Measurements from ENCODE around the gene CEP135. TPM values are rescaled to one million over a fixed set of nuclear protein-coding genes. Genes with fewer than 3 reads are reported as not detected.
"Not testable (repeated sequence)": the region's sequence is repeated elsewhere in the genome, so short reads cannot be mapped to it uniquely, and the experiment has no call there.

The CEP135 gene
- total RNA-seq, 2 experiments from 2014 or later, result 18.6 to 19.4 TPM

GRCh38 chr4:55926610-55927009, 22.1 kb upstream of the CEP135 start:
- DNase-seq, result no peak
- H3K27me3 Mint-ChIP-seq (ENCODE audit: low read depth), result no peaks in the 10 kb centered on the region
- no peaks in the 10 kb centered on the region for H3K4me1 Mint-ChIP-seq (ENCODE audit: low read depth)
- H3K9me3 Mint-ChIP-seq, result no peaks in the 10 kb centered on the region
- H3K4me3 Mint-ChIP-seq, result no peak overlapping the region
- CTCF ChIA-PET, result interaction anchor here (1.0 kb wide), 1 partner anchor 24 kb away, joined by 5 read pairs; no protein-coding TSS in a partner anchor
- no peaks in the 10 kb centered on the region for H3K36me3 Mint-ChIP-seq (ENCODE audit: low read depth)
- intact Hi-C loops (cut with micrococcal nuclease), result no loop called here
- H3K27ac Mint-ChIP-seq, result no peak overlapping the region

DNA sequence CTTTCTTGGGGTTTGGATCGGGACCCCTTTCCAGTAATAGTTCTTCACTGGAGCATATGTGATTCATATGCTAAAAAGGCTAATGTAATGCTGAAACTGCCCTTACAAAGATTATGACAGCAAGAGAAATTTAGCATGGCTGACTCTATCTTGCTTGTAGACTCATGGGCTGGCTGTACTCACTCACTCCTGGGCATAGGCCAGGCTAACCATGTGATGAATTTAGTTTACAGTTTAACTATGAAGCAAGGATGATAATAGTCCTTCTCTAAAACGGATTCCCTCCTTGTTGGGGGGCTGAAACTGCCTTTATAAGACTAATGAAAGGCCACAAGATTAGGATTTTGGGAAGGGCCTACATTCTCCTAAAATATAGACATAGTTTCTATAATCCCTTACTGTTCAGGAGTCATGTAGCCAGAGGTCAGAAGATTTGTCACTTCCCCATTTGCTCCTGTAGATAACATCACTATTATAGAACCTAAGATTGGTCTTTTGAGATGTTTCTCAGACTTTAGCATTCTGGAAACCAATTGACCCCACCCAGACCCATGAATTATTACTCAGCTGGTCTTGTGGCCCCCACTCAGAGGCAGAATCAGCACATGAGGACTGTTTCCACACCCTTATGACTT, 20.8 kb upstream of the CEP135 start:
- H3K36me3 Mint-ChIP-seq (ENCODE audit: low read depth), result no peaks in the 10 kb centered on the region
- CTCF ChIA-PET, result no interaction called here
- H3K4me1 Mint-ChIP-seq (ENCODE audit: low read depth), result no peaks in the 10 kb centered on the region
- no peak for DNase-seq
- no peak overlapping the region for H3K4me3 Mint-ChIP-seq
- no peaks in the 10 kb centered on the region for H3K27me3 Mint-ChIP-seq (ENCODE audit: low read depth)
- intact Hi-C loops (cut with micrococcal nuclease), result no loop called here
- H3K27ac Mint-ChIP-seq, result no peak overlapping the region
- H3K9me3 Mint-ChIP-seq, result peaks cover 5% of the 10 kb centered on the region

DNA sequence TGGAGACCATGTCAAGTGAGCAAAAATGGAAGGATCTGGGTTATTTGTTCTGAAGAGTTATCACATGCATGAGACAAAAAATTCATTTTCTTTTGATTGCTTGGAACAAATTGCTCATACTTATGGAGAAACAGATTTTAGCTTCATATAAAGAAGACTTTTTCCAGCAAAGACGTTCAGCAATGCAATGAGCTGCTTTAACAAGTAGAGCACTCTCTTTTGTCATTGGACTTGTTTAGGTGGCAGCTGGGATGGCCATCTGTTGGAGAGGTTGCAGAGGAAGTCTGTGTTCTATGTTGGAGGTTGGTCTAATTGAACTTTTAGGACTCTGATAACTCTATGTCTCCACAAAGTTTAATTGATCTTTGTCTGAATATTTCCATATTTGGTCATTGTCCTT, 19.9 kb upstream of the CEP135 start:
- DNase-seq, result no peak
- Mint-ChIP-seq H3K4me3 (no peak overlapping the region), H3K36me3 (ENCODE audit: low read depth) (no peaks in the 10 kb centered on the region), H3K4me1 (ENCODE audit: low read depth) (no peaks in the 10 kb centered on the region), H3K27me3 (ENCODE audit: low read depth) (no peaks in the 10 kb centered on the region), H3K9me3 (peaks cover 9% of the 10 kb centered on the region), H3K27ac (no peak overlapping the region)
- intact Hi-C loops (cut with micrococcal nuclease), result no loop called here
- CTCF ChIA-PET, result interaction anchor here (0.6 kb wide), 1 partner anchor 269 kb away, joined by 3 read pairs; no protein-coding TSS in a partner anchor

- peaks cover 22% of the 10 kb centered on the region for H3K9me3 Mint-ChIP-seq
- H3K36me3 Mint-ChIP-seq (ENCODE audit: low read depth), result no peaks in the 10 kb centered on the region
- H3K4me3 Mint-ChIP-seq, result no peak overlapping the region
- H3K4me1 Mint-ChIP-seq (ENCODE audit: low read depth), result no peaks in the 10 kb centered on the region
- CTCF ChIA-PET, result interaction anchor here (0.6 kb wide), 1 partner anchor 9 kb away, joined by 3 read pairs; no protein-coding TSS in a partner anchor
- intact Hi-C loops (cut with micrococcal nuclease), result no loop called here
- DNase-seq, result no peak
- H3K27me3 Mint-ChIP-seq (ENCODE audit: low read depth), result no peaks in the 10 kb centered on the region
- H3K27ac Mint-ChIP-seq, result no peak overlapping the region
Observed at GRCh38 chr4:55931043-55931442, 17.7 kb upstream of the CEP135 start.

- Mint-ChIP-seq H3K4me3 (no peak overlapping the region), H3K4me1 (ENCODE audit: low read depth) (no peaks in the 10 kb centered on the region), H3K9me3 (peaks cover 26% of the 10 kb centered on the region), H3K36me3 (ENCODE audit: low read depth) (peaks cover 5% of the 10 kb centered on the region), H3K27me3 (ENCODE audit: low read depth) (no peaks in the 10 kb centered on the region), H3K27ac (no peak overlapping the region)
- CTCF ChIA-PET, result interaction anchor here (1.7 kb wide), 1 partner anchor 17 kb away, joined by 8 read pairs; the partner anchor contains the start of gene CEP135
- no peak for DNase-seq
- intact Hi-C loops (cut with micrococcal nuclease), result no loop called here
Observed at GRCh38 chr4:55931833-55932232, 16.9 kb upstream of the CEP135 start.

GRCh38 chr4:55932511-55932910, 16.2 kb upstream of the CEP135 start:
- Mint-ChIP-seq H3K36me3 (ENCODE audit: low read depth) (peaks cover 11% of the 10 kb centered on the region), H3K4me3 (no peak overlapping the region), H3K4me1 (ENCODE audit: low read depth) (no peaks in the 10 kb centered on the region), H3K27ac (no peak overlapping the region), H3K9me3 (peaks cover 30% of the 10 kb centered on the region), H3K27me3 (ENCODE audit: low read depth) (no peaks in the 10 kb centered on the region)
- no peak for DNase-seq
- CTCF ChIA-PET, result interaction anchor here (0.6 to 1.7 kb wide), 2 partner anchors 16 to 572 kb away, joined by 3 to 8 read pairs; partner anchors contain the start of gene CEP135
- intact Hi-C loops (cut with micrococcal nuclease), result no loop called here

DNA sequence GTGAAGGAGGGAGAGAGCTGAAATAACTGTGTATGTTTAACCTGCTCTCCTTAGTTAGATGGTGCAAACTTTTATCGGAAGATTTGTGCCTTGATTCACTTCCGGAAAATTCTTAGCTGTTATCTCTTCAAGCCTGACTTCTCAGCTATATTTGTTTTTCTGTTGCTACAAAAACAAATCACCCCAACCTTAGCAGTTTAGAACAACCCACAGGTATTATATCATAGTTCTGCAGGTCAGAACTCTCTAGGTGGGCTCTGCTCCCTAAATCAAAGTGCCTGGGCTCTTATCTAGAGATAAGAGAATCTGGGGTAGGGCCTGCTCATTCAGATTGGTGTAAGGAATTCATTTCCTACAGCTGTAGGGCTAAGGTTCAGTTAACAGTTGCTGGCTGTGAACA, 15.1 kb upstream of the CEP135 start:
- Mint-ChIP-seq H3K27me3 (ENCODE audit: low read depth) (no peaks in the 10 kb centered on the region), H3K9me3 (peaks cover 36% of the 10 kb centered on the region), H3K4me1 (ENCODE audit: low read depth) (no peaks in the 10 kb centered on the region), H3K27ac (no peak overlapping the region), H3K36me3 (ENCODE audit: low read depth) (peaks cover 21% of the 10 kb centered on the region), H3K4me3 (no peak overlapping the region)
- intact Hi-C loops (cut with micrococcal nuclease), result no loop called here
- CTCF ChIA-PET, result interaction anchor here (1.7 kb wide), 1 partner anchor 15 kb away, joined by 8 read pairs; the partner anchor contains the start of gene CEP135
- no peak for DNase-seq

- peaks cover 41% of the 10 kb centered on the region for H3K9me3 Mint-ChIP-seq
- H3K27ac Mint-ChIP-seq; CTCF ChIA-PET; H3K4me1 Mint-ChIP-seq (ENCODE audit: low read depth); H3K4me3 Mint-ChIP-seq; intact Hi-C loops (cut with micrococcal nuclease); H3K27me3 Mint-ChIP-seq (ENCODE audit: low read depth); DNase-seq: not testable (repeated sequence)
- H3K36me3 Mint-ChIP-seq (ENCODE audit: low read depth), result peaks cover 37% of the 10 kb centered on the region
Observed at GRCh38 chr4:55935907-55936306, 12.8 kb upstream of the CEP135 start.

- H3K27me3 Mint-ChIP-seq (ENCODE audit: low read depth), result no peaks in the 10 kb centered on the region
- no peak for DNase-seq
- CTCF ChIA-PET, result interaction anchor here (2.4 kb wide), 1 partner anchor 10 kb away, joined by 7 read pairs; the partner anchor contains the start of gene CEP135
- H3K36me3 Mint-ChIP-seq (ENCODE audit: low read depth), result peaks cover 39% of the 10 kb centered on the region
- peaks cover 37% of the 10 kb centered on the region for H3K9me3 Mint-ChIP-seq
- no peak overlapping the region for H3K4me3 Mint-ChIP-seq
- H3K4me1 Mint-ChIP-seq (ENCODE audit: low read depth), result no peaks in the 10 kb centered on the region
- H3K27ac Mint-ChIP-seq, result no peak overlapping the region
- intact Hi-C loops (cut with micrococcal nuclease), result no loop called here
Observed at GRCh38 chr4:55938481-55938880, 10.3 kb upstream of the CEP135 start.

DNA sequence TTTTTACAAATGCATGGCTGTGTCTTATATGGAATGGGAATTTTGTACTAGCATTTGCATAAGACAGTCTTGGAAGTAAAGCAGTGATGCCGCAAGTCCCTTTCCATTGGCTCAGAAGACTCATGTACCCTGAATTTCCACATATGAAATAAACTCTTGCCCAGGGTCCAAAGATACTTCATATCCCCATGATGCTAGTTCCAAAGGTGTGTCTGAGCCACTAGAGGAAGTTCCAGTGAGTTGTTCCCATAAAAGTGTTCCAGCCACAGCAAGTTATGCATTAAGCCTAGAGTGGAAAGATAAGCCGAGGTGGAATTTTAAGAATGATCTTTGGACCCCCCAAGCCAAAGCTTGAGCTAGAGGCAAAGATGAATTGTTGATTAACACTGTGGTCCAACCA, 9.3 kb upstream of the CEP135 start:
- H3K4me1 Mint-ChIP-seq (ENCODE audit: low read depth), result no peaks in the 10 kb centered on the region
- no peak for DNase-seq
- H3K9me3 Mint-ChIP-seq, result peaks cover 30% of the 10 kb centered on the region
- H3K4me3 Mint-ChIP-seq, result no peak overlapping the region
- H3K27ac Mint-ChIP-seq, result no peak overlapping the region
- CTCF ChIA-PET, result interaction anchor here (2.4 kb wide), 1 partner anchor 9 kb away, joined by 7 read pairs; the partner anchor contains the start of gene CEP135
- intact Hi-C loops (cut with micrococcal nuclease), result no loop called here
- H3K27me3 Mint-ChIP-seq (ENCODE audit: low read depth), result no peaks in the 10 kb centered on the region
- peaks cover 39% of the 10 kb centered on the region for H3K36me3 Mint-ChIP-seq (ENCODE audit: low read depth)

GRCh38 chr4:55941881-55942396, 6.8 kb upstream of the CEP135 start:
- Mint-ChIP-seq H3K27me3 (ENCODE audit: low read depth) (no peaks in the 10 kb centered on the region), H3K27ac (no peak overlapping the region), H3K4me1 (ENCODE audit: low read depth) (peaks cover 9% of the 10 kb centered on the region), H3K9me3 (peaks cover 26% of the 10 kb centered on the region), H3K4me3 (no peak overlapping the region), H3K36me3 (ENCODE audit: low read depth) (peaks cover 33% of the 10 kb centered on the region)
- no peak for DNase-seq
- CTCF ChIA-PET, result no interaction called here
- intact Hi-C loops (cut with micrococcal nuclease), result no loop called here

- no peaks in the 10 kb centered on the region for H3K27me3 Mint-ChIP-seq (ENCODE audit: low read depth)
- H3K4me3 Mint-ChIP-seq, result peak overlapping the region; percentile 91
- CTCF ChIA-PET, result interaction anchor here (0.7 to 2.6 kb wide), 16 partner anchors 8 to 440 kb away, joined by 3 to 16 read pairs (median 4); partner anchors contain the start of gene AASDH
- peaks cover 2% of the 10 kb centered on the region for H3K36me3 Mint-ChIP-seq (ENCODE audit: low read depth)
- H3K27ac Mint-ChIP-seq, result peak overlapping the region; percentile 94
- peaks cover 35% of the 10 kb centered on the region for H3K4me1 Mint-ChIP-seq (ENCODE audit: low read depth)
- peak; percentile 27 for DNase-seq
- peaks cover 8% of the 10 kb centered on the region for H3K9me3 Mint-ChIP-seq
- intact Hi-C loops (cut with micrococcal nuclease), result loop anchor here (2.0 to 5.0 kb wide), 5 partner anchors 33 to 875 kb away; partner anchors contain the start of genes SPINK2, SRD5A3 and SRP72
Observed at GRCh38 chr4:55947254-55947882, 1.4 kb upstream of the CEP135 start.
